ENCODE data around the gene SCG3.

GRCh38 chr15:51672155-51672687, 9.1 kb upstream of the SCG3 start:
- TF ChIP-seq CTCF (IDR thresholded peaks at IDR 0.05): no peak
- no peak for TF ChIP-seq POLR2A (IDR thresholded peaks at IDR 0.05)
